Kidney epithelial cell (primary cell): ENCODE results near the gene RAD51B. TPM values are rescaled to one million over a fixed set of nuclear protein-coding genes. Genes with fewer than 3 reads are reported as not detected.

ENCODE experiments used
- DNase-seq: peaks from one replicate; pipeline ENCODE4 v3.0.0-alpha.2; 2010; ENCODE audit warnings: low read depth
- H3K27me3 ChIP-seq: 2 replicates; pipeline ENCODE4 v1.6.0; 2011; ENCODE audit warnings: low read length; ENCODE audit not compliant: control insufficient read depth, insufficient read depth
- H3K36me3 ChIP-seq: 2 replicates; pipeline ENCODE4 v1.5.1; 2011; ENCODE audit warnings: low read length; ENCODE audit not compliant: control insufficient read depth, insufficient read depth
- H3K4me3 ChIP-seq: 2 replicates; pipeline ENCODE4 v1.5.1; 2011; ENCODE audit warnings: low read depth, mild to moderate bottlenecking, control low read depth, low read length
- CTCF ChIP-seq: IDR thresholded peaks from 2 replicates; pipeline ENCODE4 v1.5.1; 2011; ENCODE audit warnings: mild to moderate bottlenecking, moderate library complexity, low read length, control low read depth, inconsistent platforms; ENCODE audit not compliant: insufficient read depth, poor library complexity, severe bottlenecking
- total RNA-seq: library from RNA; depleted of rRNA; stranded (reverse); fragments of >200 nt; gene quantifications from 2 replicates; pipeline ENCODE4 v1.2.3, GENCODE V29; 2015

RAD51B gene
- total RNA-seq, 1 donor from 2014 or later: 9.5 TPM

DNA sequence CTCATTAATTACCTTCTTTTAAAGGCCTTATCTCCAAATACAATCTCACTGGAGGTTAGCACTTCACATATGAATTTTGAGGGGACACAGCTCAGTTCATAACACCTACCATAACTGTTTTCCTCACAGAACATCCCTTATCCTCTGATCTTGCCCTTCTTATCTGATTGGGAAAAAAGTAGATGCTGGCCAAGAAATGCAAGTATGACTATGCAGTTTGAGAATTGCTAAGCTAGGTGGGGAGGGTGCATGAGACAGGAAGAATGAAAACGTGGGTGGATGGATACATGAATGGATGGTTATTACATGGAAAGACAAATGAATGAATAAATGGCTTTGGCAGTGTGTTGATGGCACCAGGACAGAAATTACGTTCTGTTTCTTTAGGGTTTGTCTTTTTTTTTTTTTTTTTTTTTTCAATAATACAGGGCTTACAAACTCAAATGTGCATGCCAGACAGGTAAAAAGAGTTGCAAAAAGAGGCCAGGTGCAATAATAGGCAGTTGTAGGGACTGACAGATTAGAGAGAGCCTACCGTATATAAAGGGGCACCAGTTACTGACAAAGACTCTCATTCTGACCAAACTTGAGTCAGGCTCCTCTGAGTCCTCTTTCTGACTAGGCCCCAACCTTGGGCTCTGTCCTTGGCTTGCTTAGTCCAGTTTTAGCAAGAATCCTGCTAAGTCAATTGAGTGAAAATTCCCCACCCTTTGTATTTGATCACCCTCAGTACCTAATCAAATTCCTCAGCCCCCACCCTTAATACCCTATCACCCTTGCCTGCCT lies 668.4 kb downstream of the RAD51B start:
- Histone ChIP-seq H3K4me3 (no peak overlapping the region), H3K27me3 (no peaks in the 10 kb centered on the region), H3K36me3 (no peaks in the 10 kb centered on the region)
- DNase-seq: no peak
- no peak for TF ChIP-seq CTCF

GRCh38 chr14:68491793-68492192 lies 672.2 kb downstream of the RAD51B start:
- TF ChIP-seq CTCF: no peak
- no peaks in the 10 kb centered on the region for H3K36me3 ChIP-seq
- no peak for DNase-seq
- no peak overlapping the region for H3K4me3 ChIP-seq
- no peaks in the 10 kb centered on the region for H3K27me3 ChIP-seq

GRCh38 chr14:68492381-68493151 lies 673.0 kb downstream of the RAD51B start:
- TF ChIP-seq CTCF: no peak
- H3K4me3 ChIP-seq: no peak overlapping the region
- no peaks in the 10 kb centered on the region for H3K27me3 ChIP-seq
- DNase-seq: no peak
- no peaks in the 10 kb centered on the region for H3K36me3 ChIP-seq

DNA sequence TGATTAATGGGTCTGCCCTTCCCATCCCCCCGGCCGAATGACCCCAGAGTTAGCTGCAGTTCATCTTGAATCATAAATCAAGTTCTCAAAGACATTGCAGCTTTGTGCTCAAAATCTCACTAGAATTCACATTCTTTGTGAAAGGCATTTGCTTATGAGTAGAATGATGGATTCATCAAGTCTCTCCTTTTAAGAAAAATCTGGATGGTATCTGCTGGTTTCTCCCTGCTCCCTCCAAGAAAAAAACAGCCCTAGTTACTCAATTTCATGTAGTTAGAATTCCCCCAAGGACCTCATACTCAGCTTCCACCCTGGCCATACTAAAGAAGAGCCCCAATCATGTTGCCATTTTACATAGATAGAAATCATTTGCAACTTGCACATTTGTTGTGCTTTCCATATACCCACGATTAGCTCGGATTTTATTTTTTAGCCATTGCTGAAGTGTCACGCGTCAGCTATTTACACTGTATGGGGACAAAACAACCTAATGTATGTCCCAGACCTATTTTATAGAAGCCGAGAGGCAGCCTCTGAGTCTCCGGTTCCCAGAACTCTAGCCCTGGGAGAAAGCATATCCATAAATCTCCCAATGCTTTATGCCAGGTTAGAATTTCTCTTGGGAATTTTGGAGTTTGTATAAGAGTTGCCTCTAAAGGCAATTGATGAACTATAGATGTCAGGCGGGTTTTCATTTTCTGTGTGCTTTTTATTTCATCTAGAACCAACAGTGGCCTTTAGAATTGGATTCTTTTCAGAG lies 673.8 kb downstream of the RAD51B start:
- Histone ChIP-seq H3K4me3 (no peak overlapping the region), H3K27me3 (no peaks in the 10 kb centered on the region), H3K36me3 (no peaks in the 10 kb centered on the region)
- no peak for TF ChIP-seq CTCF
- no peak for DNase-seq

DNA sequence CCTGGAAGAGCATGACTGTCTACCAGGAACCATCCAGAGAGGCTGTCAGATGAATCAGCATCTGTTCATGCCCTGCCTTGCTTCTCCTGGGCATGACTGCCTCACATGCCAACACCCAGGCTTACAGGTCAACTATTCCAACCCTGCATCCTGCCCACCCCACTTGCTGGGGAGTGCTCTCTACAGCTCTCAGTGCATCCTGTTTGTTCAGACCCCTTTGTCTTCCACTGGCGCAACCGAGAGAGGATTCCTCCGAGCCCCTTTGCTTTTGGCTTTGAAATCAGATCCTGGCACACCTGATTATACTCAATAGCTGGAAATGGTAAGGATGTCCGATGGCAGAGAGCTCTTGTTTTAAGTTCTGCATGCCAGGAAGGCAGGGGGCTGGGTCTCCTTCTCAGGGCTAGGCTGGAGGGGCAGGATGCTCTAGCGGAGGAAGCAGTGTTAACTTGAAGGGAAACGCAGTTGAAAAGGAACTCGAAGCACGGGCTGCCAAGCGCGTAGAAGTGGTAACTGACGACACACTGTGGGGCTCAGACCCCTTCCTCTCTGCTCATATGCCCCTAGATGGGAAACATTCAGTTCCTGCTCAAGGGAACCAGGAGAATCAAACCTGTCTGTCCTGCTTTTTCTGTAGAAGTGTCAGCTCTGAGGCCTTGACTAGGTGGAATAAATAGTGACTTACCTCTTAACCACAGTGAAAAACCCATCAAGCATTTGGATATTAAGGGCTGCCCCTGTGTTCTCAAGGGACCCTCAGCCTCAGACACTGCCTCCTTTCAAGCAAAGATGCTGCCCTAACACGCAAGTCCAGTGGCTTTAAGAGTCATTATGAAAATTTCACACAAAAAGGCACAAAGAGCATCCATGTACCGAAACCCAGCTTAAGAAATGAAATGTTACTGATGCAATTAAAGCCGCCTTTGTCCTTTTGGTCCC lies 675.8 kb downstream of the RAD51B start:
- Histone ChIP-seq H3K27me3 (no peaks in the 10 kb centered on the region), H3K4me3 (no peak overlapping the region), H3K36me3 (no peaks in the 10 kb centered on the region)
- DNase-seq: no peak
- TF ChIP-seq CTCF: no peak
